SK-N-SH treated with all-trans-retinoic acid at 6 μM for 48 hours (cell line): ENCODE data around the gene CHKB.

Experiments
- ARNTL ChIP-seq: fragments of 450-650 bp; formaldehyde crosslinking; IDR thresholded peaks from 2 replicates; pipeline ENCODE4 v1.5.0; 2020; ENCODE audit warnings: low read depth, mild to moderate bottlenecking, moderate library complexity, borderline replicate concordance
- CSDC2 ChIP-seq: fragments of 250-450 bp; sonication (Bioruptor Pico); IDR thresholded peaks from 2 replicates; pipeline ENCODE4 v1.5.0; 2020; ENCODE audit warnings: mild to moderate bottlenecking, moderate library complexity
- TF ChIP-seq, protein P1 (sequence below): fragments of 250-450 bp; sonication (Bioruptor Pico); IDR thresholded peaks from 2 replicates; pipeline ENCODE4 v1.8.0; 2020; ENCODE audit warnings: mild to moderate bottlenecking, moderate library complexity, borderline replicate concordance

GRCh38 chr22:50577987-50578775 is 4.5 kb downstream of the CHKB start, which contains the start of gene CPT1B:
- TF ChIP-seq ARNTL (CRISPR knock-in tag) (no peak), CSDC2 (CRISPR knock-in tag) (no peak)
- TF ChIP-seq, protein P1, sequence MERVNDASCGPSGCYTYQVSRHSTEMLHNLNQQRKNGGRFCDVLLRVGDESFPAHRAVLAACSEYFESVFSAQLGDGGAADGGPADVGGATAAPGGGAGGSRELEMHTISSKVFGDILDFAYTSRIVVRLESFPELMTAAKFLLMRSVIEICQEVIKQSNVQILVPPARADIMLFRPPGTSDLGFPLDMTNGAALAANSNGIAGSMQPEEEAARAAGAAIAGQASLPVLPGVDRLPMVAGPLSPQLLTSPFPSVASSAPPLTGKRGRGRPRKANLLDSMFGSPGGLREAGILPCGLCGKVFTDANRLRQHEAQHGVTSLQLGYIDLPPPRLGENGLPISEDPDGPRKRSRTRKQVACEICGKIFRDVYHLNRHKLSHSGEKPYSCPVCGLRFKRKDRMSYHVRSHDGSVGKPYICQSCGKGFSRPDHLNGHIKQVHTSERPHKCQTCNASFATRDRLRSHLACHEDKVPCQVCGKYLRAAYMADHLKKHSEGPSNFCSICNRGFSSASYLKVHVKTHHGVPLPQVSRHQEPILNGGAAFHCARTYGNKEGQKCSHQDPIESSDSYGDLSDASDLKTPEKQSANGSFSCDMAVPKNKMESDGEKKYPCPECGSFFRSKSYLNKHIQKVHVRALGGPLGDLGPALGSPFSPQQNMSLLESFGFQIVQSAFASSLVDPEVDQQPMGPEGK (CRISPR knock-in tag) = no peak
